HG02852 (cell line): ENCODE data around the gene RPL5.

Source experiments
- ATAC-seq: cut with Tn5 transposase; IDR thresholded peaks from one replicate; pipeline ENCODE4 v1.9.1; 2021; ENCODE audit warnings: mild to moderate bottlenecking, moderate library complexity; ENCODE audit not compliant: unreplicated experiment

RPL5 gene

GRCh38 chr1:92817986-92818764 lies 13.7 kb upstream of the RPL5 start:
- ATAC-seq, result peak; percentile 83

- no peak for ATAC-seq
Measured at GRCh38 chr1:92820024-92820423, 11.8 kb upstream of the RPL5 start.

- ATAC-seq, result no peak
Measured at GRCh38 chr1:92820551-92820950, 11.3 kb upstream of the RPL5 start.

GRCh38 chr1:92822879-92823278 lies 9.0 kb upstream of the RPL5 start:
- no peak for ATAC-seq

- no peak for ATAC-seq
Measured at GRCh38 chr1:92826792-92827191, 5.0 kb upstream of the RPL5 start.

GRCh38 chr1:92831368-92831761 lies 475 bp upstream of the RPL5 start:
- ATAC-seq, result no peak

GRCh38 chr1:92832537-92833114 lies 786 bp downstream of the RPL5 start:
- no peak for ATAC-seq

GRCh38 chr1:92833840-92834239 lies 2.0 kb downstream of the RPL5 start:
- ATAC-seq, result no peak

- no peak for ATAC-seq
Measured at GRCh38 chr1:92834617-92835016, 2.8 kb downstream of the RPL5 start.

GRCh38 chr1:92837062-92837461 lies 5.2 kb downstream of the RPL5 start:
- no peak for ATAC-seq

GRCh38 chr1:92838519-92838918 lies 6.7 kb downstream of the RPL5 start:
- ATAC-seq, result no peak

- ATAC-seq, result no peak
Measured at GRCh38 chr1:92839442-92839841, 7.6 kb downstream of the RPL5 start.

- no peak for ATAC-seq
Measured at GRCh38 chr1:92840600-92840999, 8.8 kb downstream of the RPL5 start.

GRCh38 chr1:92842082-92843045 lies 10.5 kb downstream of the RPL5 start:
- no peak for ATAC-seq

- ATAC-seq, result no peak
Measured at GRCh38 chr1:92843046-92843423, 11.2 kb downstream of the RPL5 start.

- ATAC-seq, result no peak
Measured at GRCh38 chr1:92843429-92844352, 11.9 kb downstream of the RPL5 start.

GRCh38 chr1:92844439-92844838 lies 12.6 kb downstream of the RPL5 start:
- no peak for ATAC-seq

GRCh38 chr1:92845908-92846307 lies 14.1 kb downstream of the RPL5 start:
- ATAC-seq, result no peak

- no peak for ATAC-seq
Measured at GRCh38 chr1:92848201-92848600, 16.4 kb downstream of the RPL5 start.

GRCh38 chr1:92850019-92850418 lies 18.2 kb downstream of the RPL5 start:
- no peak for ATAC-seq

- no peak for ATAC-seq
Measured at GRCh38 chr1:92851729-92852128, 19.9 kb downstream of the RPL5 start.
